GM21576 (cell line): Measurements from ENCODE around the gene HDAC9.
"Not testable (repeated sequence)": the region's sequence is repeated elsewhere in the genome, so short reads cannot be mapped to it uniquely, and the experiment has no call there.

Source experiments
- ATAC-seq: cut with Tn5 transposase; IDR thresholded peaks from one replicate; pipeline ENCODE4 v1.9.1; 2021; ENCODE audit warnings: mild to moderate bottlenecking, moderate library complexity; ENCODE audit not compliant: unreplicated experiment

HDAC9 gene

DNA sequence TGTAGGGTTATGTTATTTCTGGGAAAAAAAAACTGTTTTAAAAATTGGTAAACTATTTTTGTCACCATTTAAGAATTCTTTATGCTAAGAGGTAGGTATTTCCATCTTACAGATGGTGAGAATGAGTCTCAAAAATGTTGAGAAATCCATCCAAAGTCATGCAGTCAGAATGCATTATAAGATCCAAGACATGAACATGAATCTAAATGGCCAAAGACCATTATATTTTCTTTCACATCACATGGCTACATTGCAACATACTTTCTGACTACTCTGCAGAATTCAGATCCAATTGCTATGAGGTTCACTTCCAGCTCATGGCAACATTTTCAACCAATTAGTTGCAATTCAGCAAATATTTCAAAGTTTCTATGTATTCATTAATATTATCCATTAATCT, 440.7 kb downstream of the HDAC9 start:
- ATAC-seq, result no peak

DNA sequence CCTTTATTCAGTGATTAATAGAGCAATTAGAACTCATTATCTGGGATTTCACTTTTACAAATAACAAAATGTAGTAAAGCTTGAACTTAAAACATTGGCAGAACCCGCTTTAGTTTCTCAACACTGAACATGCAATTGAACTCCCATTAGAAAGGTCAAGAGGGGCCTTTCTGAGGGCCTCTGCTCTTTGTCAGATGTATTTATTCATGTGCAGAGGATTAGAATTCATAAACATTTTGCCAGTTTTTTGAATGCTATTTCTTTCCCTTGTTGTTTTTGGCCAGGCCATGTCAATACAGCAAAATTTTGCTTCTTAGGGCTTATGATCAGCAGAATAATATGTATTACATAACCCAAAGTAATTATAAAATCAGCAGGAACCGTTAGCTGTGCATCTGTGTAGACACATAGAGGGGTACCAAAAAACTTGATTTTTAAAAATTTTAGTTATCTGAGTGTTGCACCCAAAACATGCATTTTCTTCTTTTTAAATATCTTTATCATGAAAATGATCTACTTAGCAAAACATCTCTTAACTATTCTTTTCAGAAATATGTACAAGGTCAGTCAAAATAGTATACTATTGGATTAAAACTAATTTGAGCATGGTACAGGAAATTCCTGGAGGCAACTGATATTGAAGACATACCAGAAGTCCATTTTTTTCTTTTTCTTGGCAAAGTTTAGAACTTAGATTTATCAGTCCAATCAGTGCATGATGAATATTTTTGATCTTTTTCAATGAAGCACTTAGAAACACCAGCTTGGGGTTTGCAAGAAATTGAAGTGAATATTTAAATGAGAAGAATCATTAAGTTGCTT, 444.4 kb downstream of the HDAC9 start:
- ATAC-seq, result no peak

DNA sequence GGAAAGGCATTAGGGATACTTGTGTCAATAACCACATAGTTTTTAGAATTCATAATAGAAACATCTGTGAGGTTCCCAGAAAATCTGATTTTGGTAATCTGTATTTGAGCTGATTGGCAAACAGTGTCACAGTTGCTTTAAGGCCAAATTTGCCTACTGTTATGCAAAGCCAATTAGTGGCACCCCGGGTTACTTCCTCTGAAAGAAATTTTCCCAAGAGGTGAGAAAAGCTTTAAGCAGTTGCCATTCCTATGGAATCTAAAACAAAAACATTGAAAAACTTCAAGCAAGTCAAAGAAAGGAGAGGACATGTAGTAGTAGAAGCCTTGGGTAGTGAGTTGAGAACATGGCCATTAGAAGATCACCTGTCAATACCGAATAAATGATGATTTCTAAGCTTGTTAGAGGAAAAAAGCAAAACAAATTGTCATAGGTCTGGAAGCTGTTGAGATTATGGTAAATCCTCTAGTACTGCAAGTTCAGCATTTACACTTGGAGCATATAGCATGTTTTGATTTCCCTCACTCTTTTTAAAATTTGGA, 445.1 kb downstream of the HDAC9 start:
- no peak for ATAC-seq

DNA sequence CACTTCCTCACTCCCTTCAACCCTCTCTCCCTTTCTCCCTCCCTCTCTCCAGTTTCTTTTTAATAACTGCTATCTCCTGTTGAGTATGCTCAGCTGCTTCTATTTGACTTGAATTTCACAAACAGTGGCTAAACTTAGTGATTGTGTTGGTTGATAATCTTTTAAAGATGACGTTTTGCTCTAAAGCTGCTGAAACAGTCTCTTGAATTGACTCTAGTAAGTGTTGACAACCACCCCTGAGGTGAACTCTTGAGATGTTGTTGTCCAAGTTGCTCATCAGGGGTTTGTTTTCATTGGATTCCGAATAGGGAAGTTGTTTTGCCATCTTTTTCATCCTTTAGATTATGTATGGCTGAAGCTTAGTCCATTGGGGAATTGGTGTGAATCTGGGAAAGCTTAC, 445.7 kb downstream of the HDAC9 start:
- ATAC-seq, result no peak

DNA sequence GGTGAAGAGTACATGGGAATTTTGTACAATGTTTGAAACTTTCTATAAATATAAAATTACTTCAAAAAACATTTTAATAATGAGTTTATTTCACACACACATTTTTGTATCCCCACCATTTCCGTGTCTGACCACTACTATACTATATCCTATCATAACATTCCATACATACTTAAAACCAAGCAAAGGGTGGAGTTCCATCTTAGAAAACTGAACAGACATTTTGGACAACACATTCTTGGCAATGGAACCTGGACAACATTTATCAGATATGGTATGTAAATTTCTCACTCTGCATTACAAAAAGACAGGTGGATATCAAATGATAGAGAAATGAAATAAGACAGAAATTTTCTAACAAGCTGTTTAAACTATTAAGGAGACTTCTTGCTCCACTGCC, 453.0 kb downstream of the HDAC9 start:
- no peak for ATAC-seq

DNA sequence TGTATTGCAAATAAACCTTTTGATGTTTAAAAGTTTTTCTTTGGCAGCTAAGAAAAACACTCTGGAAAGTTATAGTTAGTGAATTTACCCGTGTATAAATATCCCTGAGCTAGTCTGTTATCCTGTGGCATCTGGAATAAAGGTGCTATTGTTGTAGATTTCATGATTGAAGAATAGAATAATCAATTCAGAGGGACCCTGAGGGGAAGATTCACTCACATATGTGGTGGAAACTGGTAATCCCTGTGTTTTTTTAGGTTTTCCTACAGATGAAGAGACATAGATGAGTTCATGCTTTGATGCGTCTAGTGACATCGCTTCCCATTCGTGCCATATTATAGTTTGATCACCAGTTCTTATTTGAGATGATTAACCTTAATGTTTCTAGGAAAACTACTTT, 457.3 kb downstream of the HDAC9 start:
- no peak for ATAC-seq

DNA sequence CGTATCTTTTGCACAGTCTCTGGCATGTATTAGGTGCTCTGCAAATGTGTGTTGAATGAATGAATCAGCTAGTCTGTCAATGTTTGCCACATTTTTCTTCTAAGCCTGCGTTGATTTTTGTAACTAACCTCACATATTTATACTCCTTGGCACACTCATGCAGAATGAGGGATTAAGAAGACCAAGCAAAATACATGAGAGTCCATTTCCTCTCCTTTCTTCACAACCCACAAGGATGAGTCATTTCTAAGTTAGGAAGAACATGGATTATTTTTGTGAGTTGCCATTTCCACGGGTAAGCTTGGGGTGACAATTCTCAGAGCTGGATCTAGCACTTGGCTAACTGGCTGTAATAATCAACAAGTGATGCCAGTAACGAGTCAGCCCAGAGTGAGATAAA, 463.1 kb downstream of the HDAC9 start:
- ATAC-seq, result no peak

DNA sequence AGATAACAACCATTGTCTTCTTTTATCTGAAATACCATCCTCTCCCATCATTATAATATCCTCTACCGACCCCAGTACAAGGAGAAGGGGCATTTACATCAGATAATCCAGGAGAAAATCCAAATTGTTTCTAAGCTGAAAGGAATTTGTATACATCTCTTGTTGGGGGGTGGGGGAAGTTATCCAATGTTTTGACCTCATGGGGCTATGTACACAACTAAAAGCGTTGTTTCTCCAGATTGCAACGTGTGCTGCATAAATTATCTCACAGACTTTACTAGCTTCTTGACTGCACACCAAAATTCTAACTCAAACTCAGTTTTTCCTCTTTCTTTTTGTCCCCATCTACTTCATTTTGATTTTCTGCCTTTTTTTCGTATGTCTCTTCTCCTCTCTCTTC, 465.2 kb downstream of the HDAC9 start:
- ATAC-seq, result no peak

DNA sequence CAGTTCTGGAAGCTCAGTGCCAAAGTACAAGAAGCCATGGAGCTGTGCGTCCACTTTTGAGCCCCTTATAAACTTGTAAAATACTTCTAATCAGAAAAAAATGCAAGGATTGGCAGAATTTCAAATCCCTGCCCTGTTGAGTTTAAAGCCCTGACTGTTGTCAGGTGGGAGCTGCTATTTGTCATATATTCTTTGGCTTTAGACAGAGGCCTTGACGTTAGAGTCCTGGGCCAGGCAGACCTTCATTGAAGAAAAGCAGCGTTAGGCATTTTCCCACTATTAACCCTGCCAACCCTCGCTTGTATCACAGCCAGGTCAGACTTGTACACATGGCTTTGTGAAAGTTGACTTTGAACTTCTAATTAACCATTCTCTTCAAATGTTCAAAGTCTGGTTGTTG, 466.5 kb downstream of the HDAC9 start:
- no peak for ATAC-seq

DNA sequence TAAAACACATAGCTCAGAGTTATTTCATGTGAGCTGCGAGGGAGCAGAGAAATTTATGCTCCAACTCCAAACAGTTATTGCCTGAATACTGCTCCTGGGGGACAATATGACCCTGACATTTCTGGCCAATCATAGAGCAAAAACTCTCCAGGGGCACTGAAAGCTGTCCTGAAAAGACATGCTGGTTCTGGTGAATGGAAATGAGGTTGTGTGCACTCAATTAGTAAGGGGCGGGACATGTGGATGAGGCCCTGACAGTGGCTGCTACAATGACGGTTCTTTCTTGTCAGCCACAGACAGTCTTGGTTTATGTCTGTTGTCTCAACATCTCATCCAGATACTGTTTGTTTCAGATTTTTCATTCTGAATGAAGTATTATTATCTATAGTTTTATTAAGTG, 470.1 kb downstream of the HDAC9 start:
- ATAC-seq, result no peak

DNA sequence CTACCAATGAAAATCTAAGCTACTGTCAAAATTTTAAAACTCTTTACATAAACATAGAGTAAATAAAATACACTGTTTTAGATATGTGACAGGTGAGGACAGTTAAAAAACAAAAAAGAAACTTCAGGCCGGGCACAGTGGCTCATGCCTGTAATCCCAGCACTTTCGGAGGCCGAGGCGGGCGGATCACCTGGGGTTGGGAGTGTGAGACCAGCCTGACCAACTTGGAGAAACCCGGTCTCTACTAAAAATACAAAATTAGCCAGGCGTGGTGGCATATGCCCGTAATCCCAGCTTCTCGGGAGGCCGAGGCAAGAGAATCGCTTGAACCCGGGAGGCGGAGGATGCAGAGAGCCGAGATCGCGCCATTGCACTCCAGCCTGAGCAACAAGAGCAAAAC, 472.2 kb downstream of the HDAC9 start:
- not testable (repeated sequence) for ATAC-seq

DNA sequence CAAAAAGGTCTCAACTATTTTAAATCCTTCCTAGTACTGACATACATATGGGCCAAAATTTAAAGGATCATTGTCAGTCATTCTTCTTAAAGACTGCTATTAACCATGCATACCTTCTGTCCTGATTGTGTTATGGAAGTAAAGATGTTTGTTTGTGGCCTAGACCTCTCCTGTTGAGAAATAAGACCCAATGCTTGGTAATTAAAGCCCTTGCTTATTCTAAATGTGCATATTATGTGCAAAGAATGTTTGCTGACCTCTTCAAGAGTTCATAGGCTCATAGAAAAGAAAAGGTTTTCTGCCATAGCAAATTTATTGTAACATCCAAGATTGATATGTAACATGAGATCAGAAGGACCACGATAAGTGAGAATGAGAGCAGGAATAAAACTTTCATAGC, 476.3 kb downstream of the HDAC9 start:
- no peak for ATAC-seq

DNA sequence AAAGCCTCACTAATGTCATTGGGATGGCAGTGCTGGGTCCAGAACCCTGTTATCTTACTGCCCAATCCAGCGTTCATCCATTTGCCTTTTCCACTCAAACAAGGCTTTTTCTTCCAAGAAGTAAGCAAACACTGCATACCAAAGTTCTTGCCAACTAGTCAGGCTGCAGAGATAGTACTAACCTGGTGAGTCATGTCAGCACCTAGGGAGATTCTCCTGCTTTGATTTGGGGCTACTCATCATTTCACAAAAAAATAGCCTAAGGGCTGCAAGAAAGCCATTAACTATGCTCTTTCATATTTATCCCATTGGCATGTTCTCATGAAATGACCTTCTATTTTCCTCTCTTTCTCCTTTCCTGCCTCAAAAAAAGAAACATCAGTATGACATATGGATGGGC, 479.3 kb downstream of the HDAC9 start:
- no peak for ATAC-seq

DNA sequence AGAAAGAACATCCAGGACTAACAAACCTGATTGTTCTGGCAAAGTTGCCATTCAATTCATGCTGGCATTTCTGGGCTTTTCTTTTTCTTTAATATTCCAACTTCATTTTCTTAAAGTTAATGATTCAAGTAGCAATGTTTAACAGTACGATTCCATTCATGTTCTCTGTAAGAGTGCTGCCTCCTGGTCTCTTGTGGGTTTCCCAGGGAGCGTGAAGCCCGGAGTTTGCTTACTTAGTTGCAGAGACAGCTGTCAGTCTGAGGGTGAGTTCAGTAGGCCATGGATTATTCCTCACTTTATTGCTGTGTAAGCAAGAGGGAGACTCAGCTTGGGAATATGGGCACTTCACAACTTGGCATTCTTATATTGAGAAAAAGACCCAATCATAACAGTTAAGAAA, 479.7 kb downstream of the HDAC9 start:
- ATAC-seq, result no peak

DNA sequence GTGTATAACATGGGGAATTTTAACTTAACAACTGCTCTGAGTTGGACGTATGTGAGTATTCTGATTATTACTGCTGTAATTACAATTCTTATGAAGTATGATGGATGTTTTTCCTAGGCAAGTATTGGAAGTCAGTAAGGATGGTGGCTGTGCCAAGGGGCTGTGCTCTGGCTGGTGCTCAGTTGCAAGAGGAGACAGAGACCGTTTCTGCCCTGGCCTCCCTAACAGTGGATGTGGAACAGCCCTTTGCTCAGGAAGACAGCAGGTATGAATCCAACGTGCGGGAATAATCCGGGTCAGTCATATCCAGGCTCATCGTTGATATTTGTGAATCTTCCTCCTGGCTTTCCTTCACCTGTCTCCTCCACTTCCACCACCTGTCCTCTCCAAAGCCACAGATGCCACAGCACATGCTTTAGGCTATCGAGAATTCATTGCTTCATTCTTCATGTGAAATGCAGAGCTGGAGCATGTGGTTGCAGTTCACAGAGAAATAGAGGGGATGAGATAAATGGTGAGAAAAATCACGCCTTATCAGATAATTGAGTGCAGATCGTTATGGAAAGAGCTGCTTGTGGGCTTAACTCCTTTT, 480.2 kb downstream of the HDAC9 start:
- ATAC-seq, result no peak

DNA sequence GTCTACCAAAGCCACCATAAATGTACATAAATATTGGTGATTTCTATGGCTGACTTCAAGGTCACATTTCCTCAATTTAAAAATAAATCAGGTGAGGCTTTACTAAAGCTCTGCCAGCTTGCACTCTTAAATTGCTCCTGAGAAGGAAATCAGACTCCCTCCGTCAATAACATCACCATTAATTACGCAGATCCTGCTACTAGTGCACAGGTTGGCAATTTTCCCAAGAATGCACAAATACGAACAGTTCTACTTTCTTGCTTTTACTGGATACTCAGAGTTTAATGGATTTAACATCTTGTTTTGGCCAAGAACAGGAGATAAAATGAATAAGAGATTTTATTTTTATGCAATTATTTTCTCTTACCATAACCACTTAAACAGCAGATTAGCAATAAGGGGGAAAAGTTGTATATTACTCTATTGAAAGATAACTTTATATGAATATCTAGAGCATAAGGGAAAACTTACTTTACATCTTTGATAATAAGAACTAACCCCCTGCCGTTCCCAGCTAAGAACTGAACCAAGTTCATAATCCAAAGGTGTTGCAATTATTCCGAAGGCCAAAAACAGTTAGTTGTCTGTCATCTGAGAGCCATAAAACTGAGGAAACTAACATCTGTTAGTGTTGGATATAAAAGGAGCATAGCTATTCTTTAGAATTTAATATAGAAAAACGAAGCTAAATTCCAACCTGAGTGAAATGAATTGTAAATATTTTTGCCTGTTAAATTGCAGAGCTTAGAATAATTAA, 481.3 kb downstream of the HDAC9 start:
- no peak for ATAC-seq

DNA sequence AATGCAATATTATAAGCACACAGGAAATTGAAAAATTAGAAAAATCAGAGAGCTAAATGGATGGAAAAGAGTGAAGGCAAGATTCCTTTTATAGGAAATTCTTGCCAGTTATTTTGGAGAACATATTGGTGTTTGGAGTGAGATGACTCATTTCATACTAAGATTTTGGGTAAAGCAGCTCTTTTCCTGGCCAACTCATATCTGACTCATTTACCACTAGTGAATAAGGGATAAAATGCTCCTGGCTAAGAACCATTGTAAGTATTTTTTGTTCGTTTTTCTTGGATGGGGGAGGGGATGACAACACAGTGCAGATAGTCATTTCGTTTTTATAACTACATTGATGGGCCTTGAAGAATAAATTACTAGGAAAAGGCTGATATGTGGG, 482.6 kb downstream of the HDAC9 start:
- ATAC-seq, result no peak

DNA sequence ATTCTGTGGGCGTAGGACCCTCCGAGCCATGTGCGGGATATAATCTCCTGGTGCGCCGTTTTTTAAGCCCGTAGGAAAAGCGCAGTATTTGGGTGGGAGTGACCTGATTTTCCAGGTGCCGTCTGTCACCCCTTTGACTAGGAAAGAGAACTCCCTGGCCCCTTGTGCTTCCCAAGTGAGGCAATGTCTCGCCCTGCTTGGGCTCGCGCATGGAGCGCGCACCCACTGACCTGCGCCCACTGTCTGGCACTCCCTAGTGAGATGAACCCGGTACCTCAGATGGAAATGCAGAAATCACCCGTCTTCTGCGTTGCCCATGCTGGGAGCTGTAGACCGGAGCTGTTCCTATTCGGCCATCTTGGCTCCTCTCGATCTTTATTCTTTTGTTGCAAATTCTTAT, 495.2 kb downstream of the HDAC9 start:
- not testable (repeated sequence) for ATAC-seq

DNA sequence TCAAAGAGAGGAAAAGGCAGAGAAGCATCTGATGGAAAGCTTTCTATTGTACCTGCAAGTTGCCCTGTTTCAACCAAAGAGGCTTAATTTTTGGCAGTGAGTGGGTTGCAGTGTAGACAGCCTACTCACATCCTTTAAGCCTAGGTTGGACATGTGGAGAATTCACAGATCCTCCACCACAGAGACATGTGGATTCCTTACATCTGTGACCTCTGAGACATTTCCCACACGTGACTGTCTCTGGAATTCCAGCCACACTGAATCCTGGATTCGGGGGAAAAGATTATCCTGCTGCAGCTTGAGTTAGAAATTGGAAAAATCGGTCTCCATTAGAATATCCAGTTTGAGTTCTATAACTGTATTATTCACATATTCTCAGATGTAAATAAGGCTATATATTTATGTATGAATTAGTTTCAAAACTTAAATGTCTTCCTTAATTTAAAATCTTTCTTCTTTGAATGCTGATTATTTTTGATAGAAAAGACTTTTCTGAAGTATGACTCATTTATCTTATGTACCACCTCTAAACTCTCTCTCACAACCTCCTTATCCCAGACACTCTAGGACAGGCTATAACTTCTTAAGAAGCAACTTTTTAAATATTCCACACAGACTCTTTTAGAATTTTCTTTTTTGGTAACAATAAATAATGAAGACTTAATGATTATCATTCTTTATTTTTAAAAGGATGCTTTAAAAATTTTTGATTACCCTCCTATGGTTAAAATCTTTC, 498.6 kb downstream of the HDAC9 start:
- no peak for ATAC-seq

DNA sequence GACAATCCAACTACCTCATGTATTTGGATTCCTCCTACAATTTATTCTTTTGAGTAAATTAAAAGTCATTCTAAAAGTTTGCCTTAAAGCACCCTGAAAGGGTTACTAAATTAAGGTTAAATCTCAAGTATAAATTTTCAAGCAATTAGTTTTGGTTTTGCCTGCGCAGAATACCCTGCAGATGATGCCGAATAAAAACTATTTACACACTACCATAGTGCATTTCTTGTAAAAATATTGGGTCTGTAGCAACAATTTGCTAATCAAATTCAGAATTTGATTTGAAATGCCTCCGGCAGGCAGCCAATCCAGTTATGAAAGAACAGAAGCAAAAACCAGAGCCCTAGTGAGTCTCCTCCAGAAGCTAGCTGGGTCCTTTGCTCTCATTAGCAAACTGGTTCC, 499.7 kb downstream of the HDAC9 start:
- ATAC-seq, result no peak

DNA sequence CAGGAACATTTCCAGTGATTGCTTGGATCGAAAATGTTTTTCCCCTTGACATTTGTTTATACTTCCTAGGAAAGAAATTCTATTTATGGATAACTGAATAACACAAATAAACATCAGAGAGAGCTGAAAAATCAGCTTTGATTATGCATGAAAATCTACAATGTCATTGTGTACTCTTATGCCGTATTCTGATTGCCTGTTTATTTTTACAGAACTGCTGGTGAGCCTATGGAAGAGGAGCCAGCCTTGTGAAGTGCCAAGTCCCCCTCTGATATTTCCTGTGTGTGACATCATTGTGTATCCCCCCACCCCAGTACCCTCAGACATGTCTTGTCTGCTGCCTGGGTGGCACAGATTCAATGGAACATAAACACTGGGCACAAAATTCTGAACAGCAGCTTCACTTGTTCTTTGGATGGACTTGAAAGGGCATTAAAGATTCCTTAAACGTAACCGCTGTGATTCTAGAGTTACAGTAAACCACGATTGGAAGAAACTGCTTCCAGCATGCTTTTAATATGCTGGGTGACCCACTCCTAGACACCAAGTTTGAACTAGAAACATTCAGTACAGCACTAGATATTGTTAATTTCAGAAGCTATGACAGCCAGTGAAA, 500.4 kb downstream of the HDAC9 start:
- ATAC-seq, result no peak
